ENCODE measurements around the gene CUBN.

- TF ChIP-seq CTCF (IDR thresholded peaks at IDR 0.05; ENCODE audit: insufficient read depth, low read length), result no peak
- TF ChIP-seq, protein P1, sequence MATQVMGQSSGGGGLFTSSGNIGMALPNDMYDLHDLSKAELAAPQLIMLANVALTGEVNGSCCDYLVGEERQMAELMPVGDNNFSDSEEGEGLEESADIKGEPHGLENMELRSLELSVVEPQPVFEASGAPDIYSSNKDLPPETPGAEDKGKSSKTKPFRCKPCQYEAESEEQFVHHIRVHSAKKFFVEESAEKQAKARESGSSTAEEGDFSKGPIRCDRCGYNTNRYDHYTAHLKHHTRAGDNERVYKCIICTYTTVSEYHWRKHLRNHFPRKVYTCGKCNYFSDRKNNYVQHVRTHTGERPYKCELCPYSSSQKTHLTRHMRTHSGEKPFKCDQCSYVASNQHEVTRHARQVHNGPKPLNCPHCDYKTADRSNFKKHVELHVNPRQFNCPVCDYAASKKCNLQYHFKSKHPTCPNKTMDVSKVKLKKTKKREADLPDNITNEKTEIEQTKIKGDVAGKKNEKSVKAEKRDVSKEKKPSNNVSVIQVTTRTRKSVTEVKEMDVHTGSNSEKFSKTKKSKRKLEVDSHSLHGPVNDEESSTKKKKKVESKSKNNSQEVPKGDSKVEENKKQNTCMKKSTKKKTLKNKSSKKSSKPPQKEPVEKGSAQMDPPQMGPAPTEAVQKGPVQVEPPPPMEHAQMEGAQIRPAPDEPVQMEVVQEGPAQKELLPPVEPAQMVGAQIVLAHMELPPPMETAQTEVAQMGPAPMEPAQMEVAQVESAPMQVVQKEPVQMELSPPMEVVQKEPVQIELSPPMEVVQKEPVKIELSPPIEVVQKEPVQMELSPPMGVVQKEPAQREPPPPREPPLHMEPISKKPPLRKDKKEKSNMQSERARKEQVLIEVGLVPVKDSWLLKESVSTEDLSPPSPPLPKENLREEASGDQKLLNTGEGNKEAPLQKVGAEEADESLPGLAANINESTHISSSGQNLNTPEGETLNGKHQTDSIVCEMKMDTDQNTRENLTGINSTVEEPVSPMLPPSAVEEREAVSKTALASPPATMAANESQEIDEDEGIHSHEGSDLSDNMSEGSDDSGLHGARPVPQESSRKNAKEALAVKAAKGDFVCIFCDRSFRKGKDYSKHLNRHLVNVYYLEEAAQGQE (IDR thresholded peaks at IDR 0.05; ENCODE audit: insufficient replicate concordance, low read depth), result no peak
- no peak for TF ChIP-seq POLR2AphosphoS5 (IDR thresholded peaks at IDR 0.05; ENCODE audit: low read depth)
These were observed 47.4 kb upstream of the CUBN start for GRCh38 chr10:17177014-17177413.
